Measurements from ENCODE around the gene PLXNB3. TPM values are rescaled to one million over a fixed set of nuclear protein-coding genes. Genes with fewer than 3 reads are reported as not detected.

Gene PLXNB3
- total RNA-seq, 1 donor from 2014 or later, result 5.8 TPM

GRCh38 chrX:153777261-153778090 lies 13.4 kb downstream of the PLXNB3 start:
- H3K9me3 Mint-ChIP-seq (ENCODE audit: unreplicated experiment), result no peaks in the 10 kb centered on the region
- no peaks in the 10 kb centered on the region for H3K36me3 Mint-ChIP-seq (ENCODE audit: unreplicated experiment)
- DNase-seq, result no peak
- H3K27me3 Mint-ChIP-seq (ENCODE audit: unreplicated experiment), result no peaks in the 10 kb centered on the region
- H3K4me1 Mint-ChIP-seq (ENCODE audit: low read depth, unreplicated experiment), result no peaks in the 10 kb centered on the region
- TF ChIP-seq CTCF (IDR thresholded peaks at IDR 0.05; ENCODE audit: partially characterized antibody, unreplicated experiment), result no peak
- no peak overlapping the region for H3K27ac Mint-ChIP-seq (ENCODE audit: unreplicated experiment)
- no peak overlapping the region for H3K4me3 Mint-ChIP-seq (ENCODE audit: unreplicated experiment)

- DNase-seq, result peak; percentile 0
- Mint-ChIP-seq H3K27me3 (ENCODE audit: unreplicated experiment) (no peaks in the 10 kb centered on the region), H3K4me1 (ENCODE audit: low read depth, unreplicated experiment) (no peaks in the 10 kb centered on the region), H3K4me3 (ENCODE audit: unreplicated experiment) (no peak overlapping the region), H3K9me3 (ENCODE audit: unreplicated experiment) (no peaks in the 10 kb centered on the region), H3K36me3 (ENCODE audit: unreplicated experiment) (no peaks in the 10 kb centered on the region), H3K27ac (ENCODE audit: unreplicated experiment) (no peak overlapping the region)
- TF ChIP-seq CTCF (IDR thresholded peaks at IDR 0.05; ENCODE audit: partially characterized antibody, unreplicated experiment), result no peak
Measured at GRCh38 chrX:153778181-153778580, 14.1 kb downstream of the PLXNB3 start.

- H3K27ac Mint-ChIP-seq (ENCODE audit: unreplicated experiment), result no peak overlapping the region
- TF ChIP-seq CTCF (IDR thresholded peaks at IDR 0.05; ENCODE audit: partially characterized antibody, unreplicated experiment), result no peak
- H3K9me3 Mint-ChIP-seq (ENCODE audit: unreplicated experiment), result no peaks in the 10 kb centered on the region
- H3K4me3 Mint-ChIP-seq (ENCODE audit: unreplicated experiment), result no peak overlapping the region
- peak; percentile 6 for DNase-seq
- no peaks in the 10 kb centered on the region for H3K36me3 Mint-ChIP-seq (ENCODE audit: unreplicated experiment)
- H3K27me3 Mint-ChIP-seq (ENCODE audit: unreplicated experiment), result no peaks in the 10 kb centered on the region
- H3K4me1 Mint-ChIP-seq (ENCODE audit: low read depth, unreplicated experiment), result no peaks in the 10 kb centered on the region
Measured at GRCh38 chrX:153778684-153779101, 14.6 kb downstream of the PLXNB3 start.

GRCh38 chrX:153779891-153780677 lies 16.0 kb downstream of the PLXNB3 start:
- no peaks in the 10 kb centered on the region for H3K36me3 Mint-ChIP-seq (ENCODE audit: unreplicated experiment)
- H3K27me3 Mint-ChIP-seq (ENCODE audit: unreplicated experiment), result no peaks in the 10 kb centered on the region
- no peaks in the 10 kb centered on the region for H3K9me3 Mint-ChIP-seq (ENCODE audit: unreplicated experiment)
- no peaks in the 10 kb centered on the region for H3K4me1 Mint-ChIP-seq (ENCODE audit: low read depth, unreplicated experiment)
- H3K4me3 Mint-ChIP-seq (ENCODE audit: unreplicated experiment), result no peak overlapping the region
- H3K27ac Mint-ChIP-seq (ENCODE audit: unreplicated experiment), result peak overlapping the region; percentile 18
- DNase-seq, result no peak
- no peak for TF ChIP-seq CTCF (IDR thresholded peaks at IDR 0.05; ENCODE audit: partially characterized antibody, unreplicated experiment)

Measured in glutamatergic neuron (in vitro differentiated cells).